HCT116 (cell line): ENCODE results near the gene TFEB. TPM values are rescaled to one million over a fixed set of nuclear protein-coding genes. Genes with fewer than 3 reads are reported as not detected.

Experiments
- ATAC-seq: fragments of 200-7000 bp; cut with Tn5 transposase; 2 replicates; pipeline ENCODE4 v1.9.1; 2020; ENCODE audit warnings: mild to moderate bottlenecking, moderate library complexity
- Bru-seq: library from RNA; stranded (reverse); fragments of 400-500 nt; gene quantifications from one replicate; lab custom pipeline; 2021; lab: Mats Ljungman, UMichigan
- BruChase-seq, 2 experiments: library from RNA; stranded (reverse); fragments of 400-500 nt; gene quantifications; one replicate each; lab custom pipeline; 2021; lab: Mats Ljungman, UMichigan
- BruUV-seq: library from RNA; stranded (reverse); fragments of 400-500 nt; replicated peaks from 2 replicates; lab custom pipeline; 2021; lab: Mats Ljungman, UMichigan
- CTCF ChIA-PET: fragments of 300-600 bp; sonication (Branson Sonifier 250); formaldehyde crosslinking; loops from one replicate; lab custom pipeline; 2021; ENCODE audit warnings: antibody characterized with exemption; lab: Charles Lee
- POLR2A ChIA-PET: fragments of 300-600, 350-600 bp; sonication (Branson Sonifier 250); formaldehyde crosslinking; loops from one replicate; lab custom pipeline; 2021; ENCODE audit warnings: antibody characterized with exemption; lab: Charles Lee
- RAD21 ChIA-PET, 2 experiments: fragments of 300-600 bp; sonication (Branson Sonifier 250); formaldehyde crosslinking; loops; one replicate each; lab custom pipeline; 2023; ENCODE audit warnings: low total read pairs in 2 of 2; ENCODE audit not compliant: uncharacterized antibody in 2 of 2, unreplicated experiment in 2 of 2, low non-redundant PET in 1 of 2; lab: Charles Lee
- DNase-seq: peaks from one replicate; pipeline ENCODE4 v3.0.0-alpha.2; 2010; ENCODE audit warnings: low read depth, low spot score
- H2AFZ ChIP-seq: fragments of 200-600 bp; shearing (Covaris generic), sonication (generic); 2 replicates; pipeline ENCODE4 v1.6.1; 2017; ENCODE audit warnings: low read depth, mixed run types, mixed read lengths, antibody characterized with exemption, low read length; ENCODE audit not compliant: poor library complexity, severe bottlenecking
- H3K27ac ChIP-seq: 2 replicates; pipeline ENCODE4 v1.5.1; 2012; ENCODE audit warnings: low read depth, low read length
- H3K27me3 ChIP-seq: fragments of 200-600 bp; sonication (generic); 2 replicates; pipeline ENCODE4 v1.6.1; 2016; ENCODE audit warnings: mixed run types, low read length, mixed read lengths; ENCODE audit not compliant: insufficient read depth
- H3K36me3 ChIP-seq, 2 experiments: fragments of 200-500 bp in 1 of 2; fragments of 200-600 bp in 1 of 2; sonication (Bioruptor generic) in 1 of 2; sonication (generic) in 1 of 2; 2 replicates each; pipeline versions ENCODE4 v1.5.1 to v1.6.1; 2014 to 2016; ENCODE audit warnings: low read length in 2 of 2, inconsistent platforms in 1 of 2, mixed read lengths in 1 of 2, mixed run types in 1 of 2; ENCODE audit not compliant: insufficient read depth in 2 of 2, control insufficient read depth in 1 of 2
- H3K4me1 ChIP-seq, 2 experiments: fragments of 200-600 bp in 1 of 2; sonication (generic) in 1 of 2; 2 replicates each; pipeline versions ENCODE4 v1.5.1 to v1.6.1; 2012 to 2017; ENCODE audit warnings: low read length in 2 of 2, inconsistent platforms in 1 of 2, mild to moderate bottlenecking in 1 of 2, mixed read lengths in 1 of 2, mixed run types in 1 of 2, moderate library complexity in 1 of 2; ENCODE audit not compliant: insufficient read depth in 2 of 2, control insufficient read depth in 1 of 2
- H3K4me2 ChIP-seq: fragments of 200-600 bp; sonication (generic); 2 replicates; pipeline ENCODE4 v1.6.1; 2017; ENCODE audit warnings: mixed run types, low read length, mixed read lengths
- H3K4me3 ChIP-seq, 2 experiments: fragments of 200-600 bp in 1 of 2; sonication (generic) in 1 of 2; replicated peaks in 1 of 2; 2 replicates each; pipeline ENCODE4 v1.5.1; 2011 to 2016; ENCODE audit warnings: low read length in 2 of 2, control low read depth in 1 of 2, low read depth in 1 of 2, mild to moderate bottlenecking in 1 of 2, mixed read lengths in 1 of 2, mixed run types in 1 of 2
- H3K79me2 ChIP-seq: fragments of 200-600 bp; sonication (generic); 2 replicates; pipeline ENCODE4 v1.6.1; 2017; ENCODE audit warnings: mild to moderate bottlenecking, mixed run types, low read length, moderate library complexity, mixed read lengths; ENCODE audit not compliant: insufficient read depth
- H3K9ac ChIP-seq: fragments of 200-600 bp; sonication (generic); 2 replicates; pipeline ENCODE4 v1.6.1; 2016; ENCODE audit warnings: low read length, mixed read lengths
- H3K9me2 ChIP-seq: fragments of 200-600 bp; sonication (generic), shearing (Covaris generic); 2 replicates; pipeline ENCODE4 v1.6.1; 2017; ENCODE audit warnings: mixed run types, mild to moderate bottlenecking, moderate library complexity; ENCODE audit not compliant: insufficient read depth
- H3K9me3 ChIP-seq, 2 experiments: fragments of 200-500 bp in 1 of 2; fragments of 200-600 bp in 1 of 2; sonication (Bioruptor generic) in 1 of 2; sonication (generic) in 1 of 2; 2 replicates each; pipeline ENCODE4 v1.6.1; 2014 to 2017; ENCODE audit warnings: low read length in 2 of 2, mixed read lengths in 2 of 2, inconsistent platforms in 1 of 2, low read depth in 1 of 2, mild to moderate bottlenecking in 1 of 2, mixed run types in 1 of 2, moderate library complexity in 1 of 2; ENCODE audit not compliant: control insufficient read depth in 1 of 2, insufficient read depth in 1 of 2
- H4K20me1 ChIP-seq: fragments of 200-600 bp; sonication (generic), shearing (Covaris generic); 2 replicates; pipeline ENCODE4 v1.6.1; 2017; ENCODE audit warnings: mixed run types, mild to moderate bottlenecking, moderate library complexity; ENCODE audit not compliant: insufficient read depth
- EGR1 ChIP-seq: IDR thresholded peaks from 2 replicates; pipeline ENCODE4 v1.6.1; 2012; ENCODE audit warnings: low read depth
- JUND ChIP-seq: IDR thresholded peaks from 2 replicates; pipeline ENCODE4 v1.6.1; 2012
- POLR2A ChIP-seq: IDR thresholded peaks from 2 replicates; pipeline ENCODE4 v1.7.0; 2011; ENCODE audit warnings: borderline replicate concordance; ENCODE audit not compliant: insufficient read depth, insufficient read length; ENCODE audit errors: extremely low read depth
- POLR2AphosphoS5 ChIP-seq: IDR thresholded peaks from 2 replicates; pipeline ENCODE4 v1.6.1; 2011; ENCODE audit warnings: mild to moderate bottlenecking, low read depth, low read length, moderate library complexity
- RAD21 ChIP-seq: IDR thresholded peaks from 2 replicates; pipeline ENCODE4 v1.6.1; 2012; ENCODE audit warnings: low read depth, mild to moderate bottlenecking
- SIN3A ChIP-seq: IDR thresholded peaks from 2 replicates; pipeline ENCODE4 v1.6.1; 2012; ENCODE audit warnings: low read depth
- SP1 ChIP-seq: IDR thresholded peaks from 2 replicates; pipeline ENCODE4 v1.6.1; 2012; ENCODE audit warnings: low read depth
- TCF7L2 ChIP-seq: IDR thresholded peaks from 2 replicates; pipeline ENCODE4 v1.7.0; 2011; ENCODE audit warnings: borderline replicate concordance, inconsistent platforms; ENCODE audit not compliant: insufficient read depth, insufficient read length; ENCODE audit errors: extremely low read depth
- YY1 ChIP-seq: IDR thresholded peaks from 2 replicates; pipeline ENCODE4 v1.6.1; 2011; ENCODE audit warnings: low read length, low read depth, moderate library complexity, mild to moderate bottlenecking; ENCODE audit not compliant: insufficient replicate concordance; ENCODE audit errors: extremely low read depth
- intact Hi-C: fragments of 100-400 bp; cut with micrococcal nuclease; formaldehyde crosslinking; loops from 2 replicates; pipeline ENCODE4 v1.10.0; 2022
- long read RNA-seq: library from polyadenylated mRNA; unstranded; transcript quantifications from one replicate; pipeline ENCODE4 v2.0.0, GENCODE V29; 2021; ENCODE audit not compliant: unreplicated experiment
- polyA plus RNA-seq: library from polyadenylated mRNA; unstranded; fragments of >200 nt; gene quantifications from 2 replicates; pipeline ENCODE4 v1.2.1, GENCODE V29; 2012; ENCODE audit warnings: missing spikeins
- total RNA-seq: library from RNA; stranded (reverse); gene quantifications from one replicate; pipeline ENCODE4 v1.2.1, GENCODE V29; 2021; ENCODE audit not compliant: unreplicated experiment
- TF ChIP-seq, protein P1 (sequence below), 3 experiments: fragments of 200-600 bp in 1 of 3; sonication (generic) in 1 of 3; IDR thresholded peaks in 2 of 3; conservative IDR thresholded peaks in 1 of 3; 2 replicates each; pipeline ENCODE4 v1.5.1; 2012 to 2017; ENCODE audit warnings: low read depth in 2 of 3, low read length in 2 of 3, antibody characterized with exemption in 1 of 3, borderline replicate concordance in 1 of 3, control low read depth in 1 of 3, mild to moderate bottlenecking in 1 of 3, mixed read lengths in 1 of 3, mixed run types in 1 of 3, moderate library complexity in 1 of 3; ENCODE audit not compliant: insufficient read depth in 1 of 3
- TF ChIP-seq, protein P2 (sequence below): IDR thresholded peaks from 2 replicates; pipeline ENCODE4 v1.6.1; 2012

TFEB gene
- total RNA-seq (4.8 TPM), Bru-seq, nascent RNA (percentile 39 among the genes with signal in this experiment), BruChase-seq, experiment 1, labeled RNA remaining after a 6-hour chase (percentile 46 among the genes with signal in this experiment), BruChase-seq, experiment 2, labeled RNA remaining after a 2-hour chase (percentile 46 among the genes with signal in this experiment)
- 4.1 and 5.5 TPM in 2 replicates for polyA plus RNA-seq
- long read RNA-seq, partial matches to known transcripts: 0 of 3 reads
- long read RNA-seq, other reads (novel, unspliced or antisense): 1 of 3 reads

DNA sequence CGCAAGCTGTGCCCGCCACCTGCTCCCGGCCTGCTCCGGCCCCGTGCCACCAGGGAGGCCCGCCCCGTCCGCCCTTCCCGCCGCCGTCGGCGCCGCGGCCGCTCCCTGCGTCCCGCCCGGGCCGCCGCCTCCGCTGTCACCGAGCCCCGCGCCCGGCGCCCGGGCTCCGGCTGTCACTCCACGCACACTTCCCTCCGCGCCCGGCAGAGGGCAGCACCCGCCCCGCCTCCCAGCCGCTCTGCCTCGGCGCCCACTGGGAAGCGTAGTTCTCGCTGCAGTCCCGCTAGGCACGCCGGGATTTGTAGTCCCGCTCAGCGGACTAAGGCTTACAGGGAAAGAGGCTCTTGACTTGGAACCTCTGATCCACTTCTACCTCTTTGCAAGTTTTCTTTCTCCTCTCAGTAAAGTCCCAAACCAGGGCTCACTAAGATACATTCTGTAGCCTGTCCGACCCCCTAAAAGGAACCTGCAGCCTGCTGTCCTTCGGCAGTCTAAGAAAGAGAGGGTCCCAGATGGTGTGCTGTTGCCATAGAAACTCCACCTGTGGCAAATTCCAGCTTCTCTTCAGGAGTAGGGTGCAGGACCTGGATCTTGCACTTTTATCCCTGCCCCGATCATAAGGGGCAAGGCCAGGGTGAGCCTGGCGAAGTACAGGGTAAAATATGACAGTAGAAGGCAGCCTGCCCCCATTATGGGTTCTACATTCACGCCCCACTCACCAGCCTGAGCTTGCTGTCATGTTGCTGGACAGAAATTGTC is at the start of gene TFEB:
Gene TFEB, minus strand, starts transcription at position 182 of the 759 bp plus-strand sequence. CDS start 44,395 bp downstream, outside the sequence.
- BruUV-seq: no TSS peak
- Histone ChIP-seq H3K9ac (peak within 1 kb of the TSS; percentile 51), H3K4me2 (peak within 1 kb of the TSS; percentile 98), H3K4me3 (peak within 1 kb of the TSS; percentile 58 to 76), H4K20me1 (no peaks in the 10 kb centered on the region), H3K36me3 (no peaks in the 10 kb centered on the region), H2AFZ (peak within 1 kb of the TSS; percentile 87), H3K9me3 (no peaks in the 10 kb centered on the region), H3K79me2 (no peaks in the 10 kb centered on the region), H3K27ac (peak within 1 kb of the TSS; percentile 75; the same call in 1 of the 2 replicates)
- peak; percentile 71 for ATAC-seq
- DNase-seq: peak; percentile 73
- ChIA-PET RAD21 (no interaction called here), CTCF (interaction anchor here (1.8 to 2.7 kb wide), 2 partner anchors 22 to 51 kb away, joined by 17 to 19 read pairs; partner anchors contain the start of gene TOMM6)
- intact Hi-C loops: loop anchor here (2.0 kb wide), 1 partner anchor 43 kb away; the partner anchor contains the start of gene FRS3
- no peak for TF ChIP-seq JUND
- no peak for TF ChIP-seq POLR2AphosphoS5
- TF ChIP-seq YY1: peak; percentile 80
- peak; percentile 63 for TF ChIP-seq RAD21
- TF ChIP-seq, protein P1, sequence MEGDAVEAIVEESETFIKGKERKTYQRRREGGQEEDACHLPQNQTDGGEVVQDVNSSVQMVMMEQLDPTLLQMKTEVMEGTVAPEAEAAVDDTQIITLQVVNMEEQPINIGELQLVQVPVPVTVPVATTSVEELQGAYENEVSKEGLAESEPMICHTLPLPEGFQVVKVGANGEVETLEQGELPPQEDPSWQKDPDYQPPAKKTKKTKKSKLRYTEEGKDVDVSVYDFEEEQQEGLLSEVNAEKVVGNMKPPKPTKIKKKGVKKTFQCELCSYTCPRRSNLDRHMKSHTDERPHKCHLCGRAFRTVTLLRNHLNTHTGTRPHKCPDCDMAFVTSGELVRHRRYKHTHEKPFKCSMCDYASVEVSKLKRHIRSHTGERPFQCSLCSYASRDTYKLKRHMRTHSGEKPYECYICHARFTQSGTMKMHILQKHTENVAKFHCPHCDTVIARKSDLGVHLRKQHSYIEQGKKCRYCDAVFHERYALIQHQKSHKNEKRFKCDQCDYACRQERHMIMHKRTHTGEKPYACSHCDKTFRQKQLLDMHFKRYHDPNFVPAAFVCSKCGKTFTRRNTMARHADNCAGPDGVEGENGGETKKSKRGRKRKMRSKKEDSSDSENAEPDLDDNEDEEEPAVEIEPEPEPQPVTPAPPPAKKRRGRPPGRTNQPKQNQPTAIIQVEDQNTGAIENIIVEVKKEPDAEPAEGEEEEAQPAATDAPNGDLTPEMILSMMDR (IDR thresholded peaks at IDR 0.05 in 2 of 3, conservative IDR thresholded peaks at IDR 0.05 in 1 of 3; ENCODE audit: borderline replicate concordance in 1 of 3, insufficient read depth in 1 of 3, low read depth in 2 of 3, low read length in 2 of 3): peak; percentile 68 to 89 (median 77)
- peak; percentile 37 for TF ChIP-seq TCF7L2
- 0 out of 2 replicates have a peak, but pooled peaks have one; percentile 27 for TF ChIP-seq SIN3A
- TF ChIP-seq, protein P2, sequence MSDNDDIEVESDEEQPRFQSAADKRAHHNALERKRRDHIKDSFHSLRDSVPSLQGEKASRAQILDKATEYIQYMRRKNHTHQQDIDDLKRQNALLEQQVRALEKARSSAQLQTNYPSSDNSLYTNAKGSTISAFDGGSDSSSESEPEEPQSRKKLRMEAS: peak; percentile 54; the same call in 1 of the 2 replicates
- TF ChIP-seq SP1: peak; percentile 65
- no peak for TF ChIP-seq POLR2A
- no peak for TF ChIP-seq EGR1
- TF ChIP-seq, all 23 proteins: peak for 7
- no peaks in the 10 kb centered on the region for H3K27me3 ChIP-seq
- no peaks in the 10 kb centered on the region for H3K9me2 ChIP-seq
- H3K4me1 ChIP-seq: peaks cover 13 to 26% of the 10 kb centered on the region in 2 experiments
- POLR2A ChIA-PET: no interaction called here
